Stimulated activated CD8-positive, alpha-beta memory T cell treated with anti-CD3 and anti-CD28 coated beads, Interleukin-15, amount 100 ng/mL, for 48 hours (primary cell): Measurements from ENCODE around the gene TRABD2B.

Source experiments
- DNase-seq, 2 donors: peaks; one replicate each; pipeline ENCODE4 v3.0.0-alpha.2; 2020; ENCODE audit warnings: low read depth in 2 of 2

Gene TRABD2B

GRCh38 chr1:47725000-47725473 is 272.1 kb downstream of the TRABD2B start:
- no peak for DNase-seq

GRCh38 chr1:47724432-47724999 is 272.7 kb downstream of the TRABD2B start:
- DNase-seq = no peak

GRCh38 chr1:47722909-47723580 is 274.1 kb downstream of the TRABD2B start:
- DNase-seq = no peak

- DNase-seq = no peak
Measured at GRCh38 chr1:47722101-47722500, 275.1 kb downstream of the TRABD2B start.

GRCh38 chr1:47720111-47720510 is 277.1 kb downstream of the TRABD2B start:
- no peak for DNase-seq

GRCh38 chr1:47717341-47717740 is 279.8 kb downstream of the TRABD2B start:
- DNase-seq = no peak

GRCh38 chr1:47713975-47714767 is 283.0 kb downstream of the TRABD2B start:
- DNase-seq = no peak

- DNase-seq = no peak
Measured at GRCh38 chr1:47713333-47713953, 283.7 kb downstream of the TRABD2B start.

- DNase-seq = no peak
Measured at GRCh38 chr1:47712596-47713299, 284.4 kb downstream of the TRABD2B start.

GRCh38 chr1:47711848-47712492 is 285.2 kb downstream of the TRABD2B start:
- DNase-seq = no peak

- no peak for DNase-seq
Measured at GRCh38 chr1:47711184-47711847, 285.9 kb downstream of the TRABD2B start.
